ENCODE results near the gene IL12A.

Gene IL12A

DNA sequence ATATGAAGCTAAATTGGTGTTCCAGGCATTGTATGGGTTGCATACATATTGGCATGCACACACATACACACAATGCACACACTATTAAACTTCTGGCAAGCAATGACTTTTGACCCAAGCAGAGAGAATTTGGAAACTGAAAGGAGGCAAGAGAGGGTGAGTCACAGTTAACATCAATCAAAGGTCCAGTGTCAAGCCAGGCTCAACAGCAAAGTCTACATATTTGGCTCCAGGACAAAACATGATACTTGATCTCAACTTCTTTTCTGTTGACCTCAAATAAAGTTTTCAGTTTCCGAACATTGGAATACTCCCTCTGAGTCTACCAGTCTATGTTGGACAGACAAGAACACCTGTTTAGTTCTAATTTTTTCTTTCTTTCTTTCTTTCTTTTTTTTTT lies 28.3 kb downstream of the IL12A start:
- no peaks in the 10 kb centered on the region for H3K4me1 ChIP-seq
- no peak for DNase-seq
- TF ChIP-seq, protein P1, sequence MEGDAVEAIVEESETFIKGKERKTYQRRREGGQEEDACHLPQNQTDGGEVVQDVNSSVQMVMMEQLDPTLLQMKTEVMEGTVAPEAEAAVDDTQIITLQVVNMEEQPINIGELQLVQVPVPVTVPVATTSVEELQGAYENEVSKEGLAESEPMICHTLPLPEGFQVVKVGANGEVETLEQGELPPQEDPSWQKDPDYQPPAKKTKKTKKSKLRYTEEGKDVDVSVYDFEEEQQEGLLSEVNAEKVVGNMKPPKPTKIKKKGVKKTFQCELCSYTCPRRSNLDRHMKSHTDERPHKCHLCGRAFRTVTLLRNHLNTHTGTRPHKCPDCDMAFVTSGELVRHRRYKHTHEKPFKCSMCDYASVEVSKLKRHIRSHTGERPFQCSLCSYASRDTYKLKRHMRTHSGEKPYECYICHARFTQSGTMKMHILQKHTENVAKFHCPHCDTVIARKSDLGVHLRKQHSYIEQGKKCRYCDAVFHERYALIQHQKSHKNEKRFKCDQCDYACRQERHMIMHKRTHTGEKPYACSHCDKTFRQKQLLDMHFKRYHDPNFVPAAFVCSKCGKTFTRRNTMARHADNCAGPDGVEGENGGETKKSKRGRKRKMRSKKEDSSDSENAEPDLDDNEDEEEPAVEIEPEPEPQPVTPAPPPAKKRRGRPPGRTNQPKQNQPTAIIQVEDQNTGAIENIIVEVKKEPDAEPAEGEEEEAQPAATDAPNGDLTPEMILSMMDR (IDR thresholded peaks at IDR 0.05; ENCODE audit: low read depth, low read length) = no peak
- no peaks in the 10 kb centered on the region for H3K9me3 ChIP-seq
- no peaks in the 10 kb centered on the region for H3K36me3 ChIP-seq
- H3K27me3 ChIP-seq = no peaks in the 10 kb centered on the region
- no peak overlapping the region for H3K4me3 ChIP-seq (ENCODE audit: low read depth, low read length)

DNA sequence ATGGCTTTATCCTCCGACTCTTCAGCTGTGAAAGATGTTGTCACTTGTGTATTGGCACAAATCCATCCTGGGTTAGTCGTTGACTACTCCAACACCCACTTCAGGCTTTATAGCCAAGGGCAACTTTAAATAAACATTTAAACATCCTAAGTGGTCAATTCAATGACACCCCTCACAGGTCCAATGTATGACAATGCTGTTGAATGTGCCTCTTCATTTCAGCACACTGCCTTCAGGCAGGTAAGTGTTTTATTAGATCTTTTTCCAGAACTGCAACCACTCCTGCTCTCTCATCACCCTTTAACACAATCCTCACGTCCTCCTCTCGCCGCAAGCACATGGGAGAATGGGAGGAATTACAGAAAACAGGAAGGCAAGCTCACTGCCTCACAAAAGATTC lies 30.3 kb downstream of the IL12A start:
- no peak overlapping the region for H3K4me3 ChIP-seq (ENCODE audit: low read depth, low read length)
- H3K9me3 ChIP-seq = no peaks in the 10 kb centered on the region
- no peak for DNase-seq
- no peaks in the 10 kb centered on the region for H3K36me3 ChIP-seq
- H3K27me3 ChIP-seq = no peaks in the 10 kb centered on the region
- H3K4me1 ChIP-seq = no peaks in the 10 kb centered on the region
- TF ChIP-seq, protein P1 (IDR thresholded peaks at IDR 0.05; ENCODE audit: low read depth, low read length) = no peak

DNA sequence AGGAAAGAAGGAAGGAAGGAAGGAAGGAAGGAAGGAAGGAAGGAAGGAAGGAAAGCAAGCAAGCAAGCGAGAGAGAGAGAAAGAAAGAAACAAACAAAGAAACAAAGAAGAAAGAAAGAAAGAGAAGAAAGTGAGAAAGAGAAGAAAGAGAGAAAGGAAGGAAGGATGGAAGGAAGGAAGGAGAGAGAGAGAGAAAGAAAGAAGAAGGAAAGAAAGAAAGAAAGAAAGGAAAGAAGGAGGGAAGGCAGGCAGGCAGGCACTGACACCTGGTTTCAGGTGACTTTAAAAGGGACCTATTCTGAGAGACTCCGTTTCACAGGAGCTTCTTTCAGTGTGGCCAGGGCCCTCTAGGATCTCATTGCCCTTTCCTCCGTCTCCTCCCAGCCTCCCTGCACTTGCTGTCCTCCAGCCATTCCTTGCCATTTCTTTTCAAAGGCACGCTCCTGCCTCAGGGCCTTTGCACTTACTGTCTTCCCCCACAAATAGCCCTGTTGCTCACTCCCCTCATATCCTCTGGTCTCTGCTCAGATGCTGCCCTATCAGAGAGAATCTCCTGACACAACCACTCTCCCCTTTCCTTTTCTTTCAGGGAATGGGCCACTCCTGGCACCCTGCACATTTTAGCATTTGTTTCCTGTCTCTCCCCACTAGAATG lies 31.5 kb downstream of the IL12A start:
- Histone ChIP-seq H3K36me3 (no peaks in the 10 kb centered on the region), H3K9me3 (no peaks in the 10 kb centered on the region), H3K27me3 (no peaks in the 10 kb centered on the region), H3K4me1 (no peaks in the 10 kb centered on the region), H3K4me3 (ENCODE audit: low read depth, low read length) (no peak overlapping the region)
- no peak for DNase-seq
- TF ChIP-seq, protein P1 (IDR thresholded peaks at IDR 0.05; ENCODE audit: low read depth, low read length) = no peak

DNA sequence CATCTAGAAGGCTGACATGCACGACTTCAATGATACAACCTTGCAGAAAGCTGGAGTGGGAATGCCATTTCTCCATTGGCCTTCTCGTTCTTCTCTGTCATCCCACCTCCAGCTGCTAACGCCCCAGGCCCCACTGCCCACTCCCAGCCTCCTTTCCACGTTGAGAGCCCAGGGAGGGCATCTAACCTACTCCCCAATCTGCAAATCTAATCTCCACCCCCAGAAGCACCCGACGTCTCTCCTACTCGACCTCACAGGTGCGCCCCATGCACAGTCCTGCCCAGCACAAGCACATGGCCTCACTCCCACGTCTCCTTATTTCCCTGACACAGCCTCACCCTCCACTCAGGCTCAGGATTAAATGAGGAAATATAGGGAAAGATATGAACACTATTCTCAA lies 33.4 kb downstream of the IL12A start:
- H3K27me3 ChIP-seq = no peaks in the 10 kb centered on the region
- no peaks in the 10 kb centered on the region for H3K36me3 ChIP-seq
- no peak for DNase-seq
- no peaks in the 10 kb centered on the region for H3K9me3 ChIP-seq
- TF ChIP-seq, protein P1 (IDR thresholded peaks at IDR 0.05; ENCODE audit: low read depth, low read length) = no peak
- no peaks in the 10 kb centered on the region for H3K4me1 ChIP-seq
- H3K4me3 ChIP-seq (ENCODE audit: low read depth, low read length) = no peak overlapping the region

DNA sequence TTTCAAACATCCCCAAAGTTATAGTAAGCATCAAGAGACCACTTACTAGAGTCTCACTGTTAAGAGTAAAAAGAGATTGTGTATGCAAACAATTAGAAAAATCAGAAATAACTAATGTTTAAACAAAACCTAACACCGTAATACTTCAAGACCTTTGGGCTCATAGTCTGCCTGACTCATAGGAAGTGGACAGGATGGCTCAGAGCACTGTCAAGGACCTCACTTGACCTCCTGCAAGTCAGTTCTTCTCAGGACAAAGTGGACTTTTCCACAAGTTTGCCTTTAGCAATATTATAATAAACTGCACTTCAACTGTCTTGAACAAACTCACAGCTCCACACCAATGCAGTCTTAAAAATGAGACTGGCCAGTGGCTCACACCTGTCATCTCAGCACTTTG lies 34.8 kb downstream of the IL12A start:
- Histone ChIP-seq H3K36me3 (no peaks in the 10 kb centered on the region), H3K4me3 (ENCODE audit: low read depth, low read length) (no peak overlapping the region), H3K27me3 (no peaks in the 10 kb centered on the region), H3K4me1 (no peaks in the 10 kb centered on the region), H3K9me3 (no peaks in the 10 kb centered on the region)
- TF ChIP-seq, protein P1 (IDR thresholded peaks at IDR 0.05; ENCODE audit: low read depth, low read length) = no peak
- DNase-seq = no peak

DNA sequence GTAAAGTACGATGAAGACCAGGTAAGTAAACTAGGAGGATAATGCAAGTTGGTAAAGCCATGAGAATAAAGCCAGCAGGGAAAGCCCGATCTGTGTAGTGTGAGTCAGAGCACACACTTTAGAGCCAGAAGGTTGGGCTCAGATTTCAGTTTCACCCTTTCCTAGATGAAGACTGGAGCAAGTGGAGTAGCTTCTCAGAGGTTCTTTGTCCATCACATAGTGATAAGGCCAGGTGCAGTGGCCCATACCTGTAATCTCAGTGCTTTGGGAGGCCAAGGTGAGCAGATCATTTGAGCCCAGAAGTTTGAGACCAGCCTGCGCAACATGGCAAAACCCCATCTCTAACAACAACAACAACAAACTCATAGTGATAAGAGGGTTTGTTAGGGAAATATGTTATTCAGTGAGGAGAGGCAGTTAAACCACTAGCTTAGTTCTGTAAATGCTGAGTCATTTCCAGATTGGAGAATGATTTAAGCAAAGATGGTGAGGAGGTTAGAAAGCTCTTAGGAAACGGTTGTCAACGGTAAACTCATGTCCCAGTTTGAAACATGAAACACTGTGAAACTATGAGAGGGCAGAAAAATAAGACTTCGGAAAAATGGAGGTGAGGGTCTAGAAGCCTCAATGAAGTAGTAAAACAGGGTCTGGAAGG lies 39.0 kb downstream of the IL12A start:
- no peaks in the 10 kb centered on the region for H3K36me3 ChIP-seq
- H3K4me1 ChIP-seq = no peaks in the 10 kb centered on the region
- DNase-seq = no peak
- no peaks in the 10 kb centered on the region for H3K27me3 ChIP-seq
- H3K4me3 ChIP-seq (ENCODE audit: low read depth, low read length) = no peak overlapping the region
- no peaks in the 10 kb centered on the region for H3K9me3 ChIP-seq
- TF ChIP-seq, protein P1 (IDR thresholded peaks at IDR 0.05; ENCODE audit: low read depth, low read length) = no peak
